Peyer's patch (tissue), 4 donors: ENCODE measurements around the gene SLC6A1. TPM values are rescaled to one million over a fixed set of nuclear protein-coding genes. Genes with fewer than 3 reads are reported as not detected.
"Not testable (repeated sequence)": the region's sequence is repeated elsewhere in the genome, so short reads cannot be mapped to it uniquely, and the experiment has no call there.

Source experiments
- DNase-seq, 3 donors: peaks; one replicate each; pipeline ENCODE4 v3.0.0-alpha.2; 2017 to 2019
- H3K27ac ChIP-seq, 4 donors: fragments of 200-600 bp; sonication (generic); one replicate each; pipeline ENCODE4 v1.5.1; 2016 to 2019
- H3K27me3 ChIP-seq, 2 donors: fragments of 200-600 bp; sonication (generic); one replicate each; pipeline ENCODE4 v1.5.1; 2019
- H3K36me3 ChIP-seq, 3 donors: fragments of 200-600 bp; sonication (generic); one replicate each; pipeline ENCODE4 v1.5.1; 2016 to 2019
- H3K4me1 ChIP-seq, 4 donors: fragments of 200-600 bp; sonication (generic); one replicate each; pipeline ENCODE4 v1.5.1; 2016 to 2019
- H3K4me3 ChIP-seq, 4 donors: fragments of 200-600 bp; sonication (generic); 1 replicate in 3 of 4; 2 replicates in 1 of 4; pipeline ENCODE4 v1.5.1; 2016 to 2019; ENCODE audit warnings: mild to moderate bottlenecking in 1 of 4
- H3K9me3 ChIP-seq, 4 donors: fragments of 200-600 bp; sonication (generic); one replicate each; pipeline ENCODE4 v1.5.1; 2016 to 2019; ENCODE audit warnings: mild to moderate bottlenecking in 1 of 4
- CTCF ChIP-seq, 6 experiments: fragments of 450-650 bp in 4 of 6; fragments of 200-600 bp in 2 of 6; sonication (generic) in 1 of 6; IDR thresholded peaks; one replicate each; pipeline ENCODE4 v1.5.1; 2017 to 2019; ENCODE audit warnings: antibody characterized with exemption in 6 of 6, mild to moderate bottlenecking in 3 of 6, moderate library complexity in 1 of 6
- POLR2A ChIP-seq, 2 donors: fragments of 450-650 bp; IDR thresholded peaks; one replicate each; pipeline ENCODE4 v1.5.1; 2017; ENCODE audit warnings: antibody characterized with exemption in 2 of 2, mild to moderate bottlenecking in 2 of 2, moderate library complexity in 2 of 2
- total RNA-seq, 4 donors: library from RNA; depleted of rRNA; stranded (reverse); fragments of >200 nt; gene quantifications; one replicate each; pipeline ENCODE4 v1.1.0, GENCODE V29; 2016

SLC6A1 gene
- total RNA-seq, 4 donors from 2014 or later: 0.27 to 5.0 (median 0.38) TPM; not detected in 1

DNA sequence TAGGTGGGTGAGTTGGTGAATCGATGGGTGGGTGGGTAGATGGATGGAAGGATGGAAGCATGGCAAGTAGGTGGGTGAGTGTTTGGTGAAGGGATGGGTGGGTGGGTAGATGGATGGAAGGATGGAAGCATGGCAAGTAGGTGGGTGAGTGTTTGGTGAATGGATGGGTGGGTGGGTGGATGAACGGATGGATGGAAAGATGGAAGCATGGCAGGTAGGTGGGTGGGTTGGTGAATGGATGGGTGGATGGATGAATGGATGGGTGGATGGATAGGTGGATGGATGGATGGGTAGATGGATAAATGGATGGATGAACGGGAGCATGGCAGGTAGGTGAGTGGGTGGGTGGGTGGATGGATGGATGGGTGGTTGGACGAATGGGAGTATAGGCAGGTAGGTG, 65.1 kb downstream of the SLC6A1 start:
- Histone ChIP-seq H3K27me3 (no peaks in the 10 kb centered on the region), H3K36me3 (no peaks in the 10 kb centered on the region), H3K9me3 (no peaks in the 10 kb centered on the region), H3K27ac (no peak overlapping the region), H3K4me3 (no peak overlapping the region), H3K4me1 (peaks cover 0 to 5% (median 0%) of the 10 kb centered on the region in 4 donors)
- TF ChIP-seq CTCF (IDR thresholded peaks at IDR 0.05) (no peak), POLR2A (IDR thresholded peaks at IDR 0.05) (no peak)
- DNase-seq: no peak

- H3K27me3 ChIP-seq: no peaks in the 10 kb centered on the region
- no peak overlapping the region for H3K27ac ChIP-seq
- no peaks in the 10 kb centered on the region for H3K9me3 ChIP-seq
- no peaks in the 10 kb centered on the region for H3K36me3 ChIP-seq
- peak in 4 of 6 experiments; percentile 37 to 70 (median 64) for TF ChIP-seq CTCF (IDR thresholded peaks at IDR 0.05)
- TF ChIP-seq POLR2A (IDR thresholded peaks at IDR 0.05): no peak
- peaks cover 0 to 5% (median 0%) of the 10 kb centered on the region in 4 donors for H3K4me1 ChIP-seq
- DNase-seq: peak in 1 of 3 donors; percentile 58
- no peak overlapping the region for H3K4me3 ChIP-seq
Measured at GRCh38 chr3:11059090-11059798, 66.7 kb downstream of the SLC6A1 start.

- Histone ChIP-seq H3K27ac (no peak overlapping the region), H3K36me3 (no peaks in the 10 kb centered on the region), H3K4me3 (no peak overlapping the region), H3K9me3 (no peaks in the 10 kb centered on the region), H3K27me3 (no peaks in the 10 kb centered on the region), H3K4me1 (peaks cover 0 to 5% (median 0%) of the 10 kb centered on the region in 4 donors)
- TF ChIP-seq POLR2A (IDR thresholded peaks at IDR 0.05) (no peak), CTCF (IDR thresholded peaks at IDR 0.05) (peak in 1 of 6 experiments; percentile 4)
- no peak for DNase-seq
Measured at GRCh38 chr3:11059799-11060115, 67.2 kb downstream of the SLC6A1 start.

GRCh38 chr3:11060500-11061251, 68.1 kb downstream of the SLC6A1 start:
- DNase-seq: peak; percentile 18 to 76 (median 68)
- H3K4me1 ChIP-seq: peaks cover 0 to 5% (median 0%) of the 10 kb centered on the region in 4 donors
- no peak overlapping the region for H3K27ac ChIP-seq
- peak overlapping the region in 1 of 4 donors; percentile 3 for H3K4me3 ChIP-seq
- TF ChIP-seq POLR2A (IDR thresholded peaks at IDR 0.05) (no peak), CTCF (IDR thresholded peaks at IDR 0.05) (peak; percentile 9 to 78 (median 72))
- H3K9me3 ChIP-seq: no peaks in the 10 kb centered on the region
- H3K27me3 ChIP-seq: no peaks in the 10 kb centered on the region
- H3K36me3 ChIP-seq: no peaks in the 10 kb centered on the region

DNA sequence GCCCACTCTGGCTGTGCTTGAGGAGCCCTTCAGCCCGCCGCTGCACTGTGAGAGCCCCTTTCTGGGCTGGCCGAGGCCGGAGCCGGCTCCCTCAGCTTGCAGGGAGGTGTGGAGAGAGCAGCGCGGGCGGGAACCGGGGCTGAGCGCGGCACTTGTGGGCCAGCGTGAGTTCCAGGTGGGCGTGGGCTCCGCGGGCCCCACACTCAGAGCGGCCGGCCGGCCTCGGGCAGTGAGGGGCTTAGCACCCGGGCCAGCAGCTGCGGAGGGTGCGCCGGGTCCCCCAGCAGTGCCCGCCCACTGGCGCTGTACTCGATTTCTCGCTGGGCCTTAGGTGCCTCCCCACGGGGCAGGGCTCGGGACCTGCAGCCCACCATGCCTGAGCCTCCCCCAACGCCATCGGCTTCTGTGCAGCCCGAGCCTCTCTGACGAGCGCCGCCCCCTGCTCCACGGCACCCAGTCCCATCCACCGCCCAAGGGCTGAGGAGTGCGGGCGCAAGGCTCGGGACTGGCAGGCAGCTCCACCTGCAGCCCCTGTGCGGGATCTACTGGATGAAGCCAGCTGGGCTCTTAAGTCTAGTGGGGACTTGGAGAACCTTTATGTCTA, 68.8 kb downstream of the SLC6A1 start:
- H3K4me1 ChIP-seq, H3K27me3 ChIP-seq, H3K27ac ChIP-seq, H3K4me3 ChIP-seq, DNase-seq, H3K36me3 ChIP-seq, H3K9me3 ChIP-seq: not testable (repeated sequence)

DNA sequence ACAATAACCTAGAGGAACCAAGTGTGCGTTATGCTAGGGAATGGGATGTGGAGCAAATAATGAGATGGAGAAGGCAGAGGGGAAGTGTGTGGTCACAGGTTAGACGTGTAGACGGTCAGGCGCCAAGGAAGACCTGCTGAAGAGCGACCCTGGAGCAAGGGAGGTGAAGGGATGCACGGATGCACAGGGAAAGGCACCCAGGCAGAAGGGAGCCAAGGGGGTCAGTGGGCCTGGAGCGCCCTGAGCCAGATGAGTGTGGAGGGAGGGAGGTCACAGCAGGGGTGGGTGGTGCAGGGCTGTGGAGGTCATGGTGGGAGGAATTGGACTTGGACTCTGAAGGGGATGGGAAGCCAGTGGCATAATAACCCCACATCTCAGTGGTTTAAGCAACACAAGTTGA, 70.2 kb downstream of the SLC6A1 start:
- no peak overlapping the region for H3K4me3 ChIP-seq
- no peaks in the 10 kb centered on the region for H3K36me3 ChIP-seq
- TF ChIP-seq CTCF (IDR thresholded peaks at IDR 0.05): no peak
- no peak for TF ChIP-seq POLR2A (IDR thresholded peaks at IDR 0.05)
- H3K9me3 ChIP-seq: no peaks in the 10 kb centered on the region
- peaks cover 0 to 5% (median 0%) of the 10 kb centered on the region in 4 donors for H3K4me1 ChIP-seq
- no peak overlapping the region for H3K27ac ChIP-seq
- DNase-seq: no peak
- no peaks in the 10 kb centered on the region for H3K27me3 ChIP-seq
